CD4-positive, alpha-beta T cell treated with Interleukin-4 for 4 hours (primary cell): ENCODE results near the gene TESMIN.

Source experiments
- DNase-seq: peaks from one replicate; pipeline ENCODE4 v3.0.0-alpha.2; 2020

The TESMIN gene

DNA sequence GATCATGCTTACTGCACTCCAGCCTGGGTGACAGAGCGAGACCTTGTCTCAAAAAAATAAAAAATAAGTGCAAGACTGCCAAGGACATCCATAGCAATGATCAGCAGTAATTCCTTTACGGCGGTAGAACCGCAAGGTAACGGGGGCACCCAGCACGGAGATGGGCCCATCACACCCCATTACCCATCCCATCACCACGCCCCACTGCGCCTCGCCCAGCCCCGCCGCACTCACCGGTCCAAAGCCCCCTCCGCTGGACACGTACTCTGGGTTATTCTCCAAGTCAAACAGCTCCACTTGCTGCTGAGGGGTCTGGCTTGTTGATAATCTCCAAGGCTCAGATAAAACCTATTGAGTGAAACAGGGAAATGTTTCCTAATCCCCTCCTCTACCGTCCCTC is 8.7 kb upstream of the TESMIN start:
- DNase-seq, result no peak

DNA sequence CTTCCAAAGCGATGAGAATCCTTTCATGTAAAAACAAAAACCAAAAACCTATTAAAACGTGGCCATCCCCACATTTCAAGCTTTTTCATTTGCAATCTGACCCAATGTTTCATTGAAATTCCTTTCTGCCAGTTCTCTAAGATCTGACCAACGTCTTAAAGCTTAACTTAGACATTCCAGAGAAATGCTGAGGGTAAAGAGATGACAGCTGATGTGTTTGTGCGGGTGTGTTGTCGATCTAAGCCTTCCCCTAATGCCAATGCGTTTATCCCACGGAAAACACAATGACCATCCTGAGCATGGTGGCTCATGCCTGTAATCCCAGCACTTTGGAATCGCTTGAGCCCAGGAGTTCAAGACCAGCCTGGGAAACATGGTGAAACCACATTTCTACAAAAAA is 6.4 kb upstream of the TESMIN start:
- DNase-seq, result no peak

DNA sequence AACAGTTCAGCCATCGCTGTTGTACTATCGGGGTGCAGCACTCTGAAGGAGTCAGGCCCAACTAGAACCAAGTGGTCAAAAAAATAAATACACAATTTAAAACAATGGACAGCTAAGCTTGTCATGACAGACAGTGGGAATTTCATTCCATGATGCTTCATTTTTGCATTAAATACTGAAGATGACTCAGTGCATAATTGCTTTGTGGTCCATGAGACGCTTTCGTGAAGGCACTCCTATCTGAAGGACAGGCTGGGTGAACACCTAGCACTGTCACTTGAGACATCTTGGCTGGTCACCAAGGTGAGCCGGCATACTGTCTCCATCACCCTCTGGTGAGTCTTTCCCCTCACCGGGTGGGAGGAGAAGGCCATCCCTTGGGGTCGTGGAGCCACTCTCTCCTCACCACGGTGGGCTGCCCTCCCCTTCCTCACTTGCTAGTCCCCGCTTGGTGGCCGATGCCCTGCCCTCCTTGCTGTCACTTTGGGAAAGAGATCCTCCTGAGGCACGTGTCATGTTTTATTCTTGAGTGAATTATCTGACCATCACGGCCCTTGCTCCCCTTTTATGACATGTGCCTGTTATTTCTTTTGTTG is 4.9 kb upstream of the TESMIN start:
- no peak for DNase-seq

DNA sequence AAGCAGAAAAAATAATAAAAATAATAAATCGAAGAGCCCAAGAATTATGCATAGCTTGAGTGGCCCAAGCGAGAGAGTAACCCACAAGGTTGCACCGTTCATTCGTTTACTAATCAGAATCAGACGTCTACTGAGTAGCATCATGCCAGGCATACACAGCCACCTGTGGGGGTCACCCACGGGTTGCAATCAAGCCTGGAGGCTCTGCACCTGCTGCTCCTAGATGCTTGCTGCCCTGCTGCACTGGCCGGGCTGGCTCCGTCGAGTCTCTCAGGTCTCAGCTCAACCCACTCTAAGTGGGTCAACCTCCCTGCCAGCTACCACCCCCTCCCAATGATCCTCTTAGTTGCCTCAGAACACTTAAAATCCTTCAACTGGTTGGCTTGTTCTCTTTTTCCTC is 2.0 kb upstream of the TESMIN start:
- DNase-seq, result no peak

DNA sequence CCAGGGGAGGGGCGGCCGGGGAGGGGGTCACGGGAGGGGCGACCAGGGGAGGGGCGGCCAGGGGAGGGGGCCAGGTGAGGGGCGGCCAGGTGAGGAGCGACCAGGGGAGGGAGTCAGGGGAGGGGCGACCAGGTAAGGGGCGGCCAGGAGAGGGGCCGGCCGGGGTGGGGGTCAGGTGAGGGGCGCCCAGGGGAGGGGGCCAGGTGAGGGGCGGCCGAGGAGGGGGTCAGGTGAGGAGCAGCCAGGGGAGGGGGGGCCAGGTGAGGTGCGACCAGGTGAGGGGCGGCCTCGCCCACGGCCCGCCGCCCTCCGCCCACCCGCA is 355 bp downstream of the TESMIN start:
- DNase-seq, result no peak

DNA sequence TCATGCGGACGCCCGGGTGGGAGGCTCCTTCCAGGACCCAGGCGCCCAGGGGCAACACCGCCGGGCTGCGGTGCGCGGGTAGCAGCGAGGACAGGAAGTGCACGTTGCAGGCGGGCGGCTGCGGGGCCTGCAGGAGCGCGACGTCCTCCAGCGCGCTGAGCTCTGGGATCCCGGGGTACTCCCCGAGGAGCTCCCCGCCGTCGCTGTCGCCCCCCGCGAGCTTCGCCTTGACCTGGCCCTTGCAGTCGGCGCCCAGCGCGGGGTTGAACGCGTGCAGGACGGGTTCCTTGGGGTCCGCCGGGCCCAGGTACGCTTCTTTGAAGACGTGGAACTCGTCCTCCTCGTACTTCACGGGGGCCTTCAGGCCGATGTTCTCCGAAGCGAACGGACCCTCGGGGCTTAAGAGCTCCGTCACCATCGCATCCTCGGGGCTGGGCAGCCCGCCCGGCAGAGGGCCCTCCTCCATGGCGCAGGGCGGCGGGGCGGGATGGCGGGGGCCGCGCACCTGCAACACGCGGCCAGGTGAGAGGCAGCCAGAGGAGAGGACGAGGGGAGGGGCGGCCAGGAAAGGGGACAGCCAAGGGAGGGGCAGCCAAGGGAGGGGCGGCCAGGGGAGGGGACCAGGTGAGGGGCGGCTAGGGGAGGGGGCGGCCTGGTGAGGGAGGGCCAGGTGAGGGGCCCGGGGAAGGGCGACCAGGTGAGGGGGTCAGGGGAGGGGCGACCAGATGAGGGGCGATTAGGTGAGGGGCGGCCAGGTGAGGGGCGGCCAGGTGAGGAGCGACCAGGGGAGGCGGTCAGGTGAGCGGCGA is 921 bp downstream of the TESMIN start:
- DNase-seq, result no peak

DNA sequence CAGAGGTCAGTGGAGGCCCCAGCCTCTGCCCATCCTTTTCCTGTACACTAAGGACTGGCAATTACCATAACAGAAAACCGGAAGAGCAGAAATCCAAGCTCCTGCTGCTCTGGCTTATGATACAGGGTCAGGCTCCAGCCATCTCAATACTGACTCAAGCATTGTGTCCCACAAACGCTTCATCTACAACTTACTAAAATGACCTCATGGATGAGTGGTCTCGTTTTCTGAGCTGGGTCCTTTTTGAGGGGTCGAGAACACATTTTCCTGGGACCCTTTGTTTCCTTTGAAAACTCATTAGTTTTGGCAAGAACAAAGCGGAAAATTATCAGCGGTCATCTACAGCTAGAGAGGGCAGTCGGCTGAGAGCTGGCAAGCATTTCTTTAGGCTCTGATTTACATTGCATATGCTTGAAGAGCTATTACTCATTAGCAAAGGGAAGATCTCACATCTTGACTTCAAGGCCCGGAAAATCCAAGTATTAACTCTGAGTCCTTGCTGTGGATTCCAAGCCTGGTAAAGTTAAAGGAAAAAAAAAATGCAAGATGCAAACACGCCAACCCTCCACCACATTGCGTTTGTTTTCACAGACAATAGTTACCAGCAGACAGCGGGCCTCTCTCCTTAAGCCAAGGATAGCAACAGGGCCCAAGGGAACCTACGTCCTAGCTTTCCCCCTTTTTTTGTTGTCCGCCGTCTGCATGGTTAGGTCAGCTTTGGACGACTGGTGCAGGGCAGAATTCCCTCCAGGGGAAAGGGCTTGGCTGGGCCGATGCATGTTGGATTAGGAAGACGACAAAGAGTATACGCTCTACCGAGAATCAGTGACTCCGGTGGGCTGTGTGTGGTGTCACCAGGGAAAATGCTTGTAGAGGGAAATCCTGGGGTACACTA is 1.8 kb downstream of the TESMIN start:
- no peak for DNase-seq

DNA sequence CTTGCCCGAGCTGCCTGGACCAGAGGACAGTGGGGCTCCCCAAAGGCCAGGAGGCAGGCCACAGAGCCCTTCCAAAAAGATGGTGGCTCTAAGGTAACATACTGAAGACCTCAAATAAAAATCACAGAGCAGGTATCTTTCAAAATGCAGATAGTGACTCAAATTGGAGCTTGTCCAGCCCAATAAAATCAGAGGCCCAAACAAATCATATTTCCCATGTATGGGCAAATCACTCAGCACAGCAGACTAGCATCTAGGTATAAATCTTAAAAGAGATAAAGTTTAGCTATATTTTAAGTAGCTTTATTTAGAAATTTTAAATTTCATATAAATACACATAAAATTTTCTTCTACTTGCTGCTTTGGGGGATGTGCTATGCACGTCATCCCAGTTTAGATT is 3.3 kb downstream of the TESMIN start:
- DNase-seq, result no peak

DNA sequence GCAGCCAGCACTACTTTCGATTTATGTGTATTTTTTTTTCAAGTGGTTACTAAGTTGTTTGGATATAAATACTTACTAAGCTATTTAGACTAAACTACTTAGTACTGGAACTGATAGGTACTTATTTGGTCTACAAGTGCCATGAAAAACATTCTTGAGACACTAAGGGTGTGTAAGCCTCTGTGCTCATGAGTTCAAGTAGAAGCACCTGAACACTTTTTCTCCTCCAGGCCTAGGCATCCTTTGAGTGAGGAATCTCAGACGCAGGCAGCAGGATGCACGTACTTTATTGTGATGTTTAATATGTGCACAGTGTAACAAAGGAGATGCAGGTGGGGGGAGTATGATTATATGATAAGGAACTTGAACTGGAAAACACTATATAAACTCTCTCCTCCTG is 7.8 kb downstream of the TESMIN start:
- DNase-seq, result no peak

DNA sequence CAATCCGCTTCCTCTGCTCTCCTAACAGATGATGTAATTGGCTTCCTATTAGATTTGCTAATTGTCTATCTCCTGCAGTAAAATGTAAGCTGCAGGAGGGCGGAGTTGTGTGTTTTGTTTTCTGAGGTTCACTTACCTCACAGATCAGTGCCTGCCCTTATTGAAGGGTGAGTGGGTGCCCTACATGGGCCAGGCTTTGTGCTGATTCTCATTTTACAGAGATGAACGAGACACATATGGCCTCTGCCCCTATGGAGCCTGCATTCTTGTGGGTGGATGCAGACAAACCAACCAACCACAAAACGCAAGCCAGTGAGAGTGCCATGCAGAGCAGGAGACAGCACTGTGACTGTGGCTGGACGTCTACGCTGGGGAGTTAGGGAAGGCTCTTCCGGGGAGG is 9.9 kb downstream of the TESMIN start:
- DNase-seq, result no peak

DNA sequence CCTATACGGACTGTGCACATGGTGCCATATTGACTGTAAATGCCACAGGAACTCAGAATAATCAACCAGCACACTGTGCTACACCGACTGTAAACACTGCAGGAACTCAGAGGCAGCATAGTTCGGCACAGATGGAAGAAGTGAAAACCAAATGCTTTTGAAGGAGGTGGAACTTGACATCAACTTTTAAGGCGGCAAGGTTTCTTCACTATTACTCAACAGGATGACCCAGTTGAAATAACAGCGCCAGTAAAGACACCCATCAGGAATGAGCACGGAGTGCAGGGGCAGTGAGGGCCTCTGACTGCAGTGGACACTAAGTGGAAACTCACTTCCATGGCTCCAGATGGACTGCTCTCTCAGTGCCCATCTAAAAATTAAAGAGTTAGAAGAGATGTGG is 15.7 kb downstream of the TESMIN start:
- DNase-seq, result no peak

DNA sequence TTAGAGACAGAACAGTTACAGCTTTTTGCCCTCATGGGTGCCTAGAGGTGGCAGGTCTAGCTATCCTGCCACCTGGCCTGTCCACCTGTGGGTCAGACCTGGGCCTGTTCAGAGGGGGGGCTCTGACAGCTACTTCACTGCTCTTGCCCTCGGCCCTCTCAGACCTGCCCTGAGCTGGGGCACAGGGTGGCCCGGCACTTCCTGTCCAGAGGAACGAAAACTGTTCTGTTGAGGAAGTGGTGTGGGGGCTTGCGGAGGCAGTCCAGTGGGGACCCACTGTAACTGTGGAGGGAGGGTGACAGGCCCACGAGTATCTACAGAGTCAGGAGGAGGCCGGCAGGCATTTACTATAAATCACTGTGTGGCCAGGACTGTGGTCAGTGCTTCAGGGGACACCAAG is 16.2 kb downstream of the TESMIN start:
- DNase-seq, result no peak

DNA sequence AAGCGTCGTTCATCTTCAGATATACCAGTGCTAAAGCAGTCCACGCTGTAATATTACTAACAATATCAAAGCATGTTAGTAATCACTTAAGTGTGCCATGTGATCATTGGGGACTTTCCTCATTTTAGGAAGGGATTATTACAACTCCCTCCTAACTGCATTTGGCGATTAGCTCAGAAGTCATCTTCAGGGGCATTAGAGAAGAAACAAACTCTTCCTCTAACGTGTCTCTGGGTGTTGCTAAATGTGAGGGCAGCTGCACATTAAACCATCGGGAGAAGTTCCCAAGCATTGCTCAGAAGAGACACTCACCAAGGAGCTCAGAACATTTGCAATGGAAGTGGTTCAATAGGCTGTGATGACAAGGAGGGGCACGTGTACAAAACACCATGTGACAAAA is 17.2 kb downstream of the TESMIN start:
- no peak for DNase-seq

DNA sequence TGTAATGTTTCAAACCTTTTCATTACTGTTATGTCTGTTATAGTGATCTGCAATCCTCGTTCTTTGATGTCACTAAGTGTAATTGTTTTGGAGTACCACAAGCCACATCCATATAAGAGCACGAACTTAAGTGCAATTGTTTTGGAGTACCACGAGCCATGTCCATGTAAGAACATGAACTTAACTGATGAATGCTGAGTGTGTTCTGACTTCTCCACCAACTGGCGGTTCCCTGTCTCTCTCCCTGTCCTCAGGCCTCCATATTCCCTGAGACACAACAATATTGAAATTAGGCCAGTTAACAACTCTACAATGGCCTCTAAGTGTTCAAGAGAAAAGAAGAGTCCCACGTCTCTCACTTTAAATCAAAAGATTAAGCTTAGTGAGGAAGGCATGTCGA is 23.5 kb downstream of the TESMIN start:
- DNase-seq, result no peak

DNA sequence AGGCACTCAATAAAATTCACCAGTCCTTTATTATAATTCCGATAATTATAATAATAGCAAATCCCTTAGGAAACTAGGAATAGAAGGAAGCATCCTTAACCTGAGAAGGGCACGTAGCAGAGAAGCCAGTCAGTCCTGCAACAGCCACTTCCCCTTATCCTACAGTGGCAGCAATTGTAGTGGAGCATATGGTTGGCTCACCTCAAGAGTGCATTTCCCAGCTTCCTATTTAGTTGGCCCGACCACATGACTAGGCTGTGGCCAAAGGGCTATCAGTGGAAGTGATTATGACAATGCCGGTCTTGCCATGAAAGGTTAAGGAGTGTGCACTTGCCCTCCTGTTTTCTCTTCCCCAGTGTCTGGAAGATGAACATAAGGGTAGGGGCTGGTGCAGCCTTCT is 27.0 kb downstream of the TESMIN start:
- no peak for DNase-seq

DNA sequence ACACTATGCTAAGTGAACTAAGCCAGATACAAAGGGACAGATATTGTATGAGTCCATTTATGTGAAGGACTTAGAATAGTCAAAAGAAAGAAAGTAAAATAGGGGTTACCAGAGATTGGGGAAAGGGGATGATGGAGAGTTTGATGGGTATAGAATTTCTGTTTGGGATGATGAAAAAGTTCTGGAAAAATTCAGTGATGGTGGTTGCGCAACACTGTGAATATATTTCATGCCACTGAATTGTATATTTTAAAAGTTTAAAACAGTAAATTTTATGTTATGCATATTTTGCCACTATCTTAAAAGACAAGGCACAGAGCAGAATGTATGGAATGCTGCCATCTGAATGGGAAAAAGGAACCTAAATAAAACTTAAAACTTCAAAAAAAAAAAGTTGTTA is 29.2 kb downstream of the TESMIN start:
- no peak for DNase-seq

DNA sequence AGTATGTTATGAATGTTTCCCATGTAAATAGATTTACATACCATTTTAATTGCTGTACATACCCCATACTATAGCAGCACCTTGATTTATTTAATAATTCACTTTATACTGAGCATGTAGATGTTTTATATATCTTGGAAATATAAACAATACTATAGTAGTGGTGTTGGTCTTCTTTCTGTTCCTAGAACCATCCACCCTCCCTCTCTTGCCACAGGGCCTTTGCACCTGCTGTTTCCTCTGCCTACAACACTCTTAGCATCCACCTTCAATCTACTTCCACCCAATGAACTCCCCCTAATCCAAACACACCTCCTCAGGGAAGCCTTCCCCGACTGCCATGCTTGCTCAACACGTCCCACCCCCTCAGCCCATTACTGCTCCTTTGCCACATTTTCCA is 30.2 kb downstream of the TESMIN start:
- DNase-seq, result no peak

DNA sequence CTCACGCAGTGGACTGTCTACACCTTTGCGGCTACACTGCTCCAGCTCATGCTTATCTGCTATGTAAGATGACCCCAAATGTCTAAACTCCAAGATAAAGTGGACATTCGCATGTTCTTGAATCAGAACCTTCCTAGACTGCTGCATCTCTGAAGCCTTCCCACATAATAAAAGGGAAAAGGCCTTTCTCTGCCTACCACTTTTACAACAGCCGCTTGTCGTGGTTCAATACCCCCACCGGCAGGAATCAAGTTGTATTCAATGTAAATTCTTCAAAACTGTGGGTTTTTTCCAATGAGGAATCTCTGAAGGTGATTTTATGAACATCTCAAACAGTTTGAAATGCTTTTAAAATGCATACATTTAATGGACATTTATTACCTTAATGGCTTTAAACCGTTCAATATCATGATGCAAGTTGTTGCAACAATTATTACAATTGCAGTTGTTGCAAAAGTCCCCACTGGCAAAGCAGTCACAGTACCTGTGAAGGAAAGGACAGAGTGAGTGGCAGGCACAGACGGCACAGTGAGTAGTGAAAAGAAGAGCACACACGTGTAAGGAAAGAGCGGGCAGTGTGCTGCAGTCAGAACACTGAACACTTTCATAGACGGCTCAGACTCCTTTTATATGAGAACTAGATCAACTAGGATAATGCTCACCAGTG is 35.7 kb downstream of the TESMIN start:
- DNase-seq, result no peak

DNA sequence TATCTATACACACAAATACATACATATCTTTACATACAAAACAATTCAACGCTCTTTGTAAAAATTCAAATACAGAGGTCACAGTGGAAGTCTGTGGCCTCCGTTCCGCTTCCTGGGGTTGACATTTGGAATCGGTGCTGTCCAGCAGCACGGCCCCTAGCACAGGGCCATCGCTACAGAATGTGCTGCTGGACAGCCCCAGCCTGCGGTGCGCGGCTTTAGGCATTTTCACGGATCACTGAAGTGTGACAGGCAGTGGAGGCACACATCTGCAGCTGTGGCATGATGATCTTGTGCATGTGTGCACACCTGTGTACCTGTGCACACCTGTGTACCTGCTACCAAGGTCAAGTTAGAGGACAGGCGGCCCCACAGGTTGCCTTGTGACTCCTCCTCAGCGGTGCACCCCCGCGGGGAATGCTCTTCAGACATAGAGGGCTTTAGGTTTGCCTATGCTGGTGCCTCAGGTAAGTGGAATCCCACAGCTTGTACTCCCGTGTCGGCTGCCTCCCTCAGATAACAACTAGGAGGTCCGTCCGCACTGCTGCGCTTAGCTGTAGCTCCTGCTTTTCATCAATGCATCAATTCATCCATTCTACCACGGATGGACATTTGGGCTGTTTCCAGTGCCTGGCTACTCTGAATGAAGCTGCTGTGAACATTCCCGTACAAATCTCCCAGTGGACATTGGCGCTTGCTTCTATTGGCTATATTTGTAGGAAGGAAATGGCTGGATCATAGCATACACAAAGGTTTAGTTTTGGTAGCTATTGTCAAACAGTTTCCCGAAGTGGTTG is 37.1 kb downstream of the TESMIN start:
- no peak for DNase-seq

DNA sequence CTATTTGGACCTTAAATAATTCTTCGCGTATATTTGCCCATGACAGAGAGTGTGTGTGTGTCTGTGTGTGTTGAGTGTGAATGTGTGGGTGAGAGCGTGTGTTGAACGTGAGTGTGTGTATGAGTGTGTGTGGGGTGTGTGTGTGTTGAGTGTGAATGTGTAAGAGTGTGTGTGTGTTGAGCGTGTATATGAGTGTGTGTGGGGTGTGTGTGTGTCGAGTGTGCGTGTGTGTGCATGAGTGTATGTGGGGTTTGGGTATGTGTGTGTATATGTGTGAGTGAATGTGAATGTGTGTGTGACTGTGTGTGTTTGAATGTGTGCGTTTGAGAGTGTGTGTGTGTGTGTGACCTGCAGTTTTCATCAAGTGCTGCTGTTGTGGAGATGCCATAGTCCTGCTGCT is 40.2 kb downstream of the TESMIN start:
- no peak for DNase-seq

DNA sequence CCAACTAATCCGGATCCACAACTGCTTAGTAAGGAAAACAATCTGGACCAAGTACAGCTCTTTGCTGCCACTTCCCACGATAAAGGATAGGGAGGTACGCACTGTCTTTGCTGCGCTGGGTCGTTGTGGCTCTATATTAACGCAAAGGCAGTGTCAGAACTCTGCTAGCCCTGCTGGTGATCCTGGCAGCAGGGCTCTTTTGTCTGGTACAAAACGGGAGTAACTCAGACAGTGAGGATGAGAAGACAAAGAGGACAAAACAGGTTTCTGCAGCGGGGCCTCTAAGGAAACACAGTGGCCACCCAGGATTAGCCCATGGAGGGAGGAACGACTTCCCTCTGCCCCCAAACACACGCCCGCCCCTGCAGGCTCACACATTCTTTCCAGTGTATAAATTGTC is 40.9 kb downstream of the TESMIN start:
- no peak for DNase-seq

DNA sequence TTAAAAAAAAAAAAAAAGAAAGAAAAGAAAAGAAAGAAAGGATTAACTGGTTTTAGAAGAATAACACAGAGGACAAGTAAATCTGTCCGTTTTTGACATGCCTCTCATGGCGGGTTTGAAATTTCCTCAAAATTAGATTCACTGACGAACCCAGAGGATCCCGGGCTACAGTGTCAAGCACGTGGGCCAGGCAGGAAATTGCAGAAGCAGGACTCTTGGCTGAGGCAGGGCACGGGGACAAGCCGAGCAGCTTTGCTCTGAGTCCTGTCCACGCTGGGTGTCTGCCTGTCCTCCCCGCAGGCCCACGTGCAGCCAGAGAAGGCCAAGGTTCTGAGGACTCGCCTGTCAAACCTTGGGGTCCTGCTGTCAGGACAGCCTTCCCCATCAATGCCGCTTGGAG is 42.3 kb downstream of the TESMIN start:
- DNase-seq, result no peak

DNA sequence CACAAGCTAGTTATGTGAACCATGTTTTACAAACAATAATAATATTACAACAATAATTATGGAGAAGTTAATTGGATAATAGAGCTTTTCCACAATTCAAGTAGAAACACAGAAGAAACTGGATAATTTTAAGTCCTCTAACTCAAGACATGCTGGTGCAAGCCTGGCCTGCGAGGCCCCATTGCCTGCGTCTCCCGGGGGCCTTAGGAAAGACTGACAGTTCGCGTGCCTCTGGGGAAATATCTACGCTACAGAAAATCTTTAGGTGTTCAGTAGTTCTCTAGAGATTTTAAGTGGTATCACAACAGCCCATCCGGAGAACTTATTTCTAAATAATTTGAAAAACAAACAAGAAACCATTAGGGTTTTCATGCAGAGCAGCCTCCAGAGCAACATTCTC is 43.8 kb downstream of the TESMIN start:
- DNase-seq, result no peak
